A549 (cell line): ENCODE data around the gene DHX32.

Experiments used
- CBX8 ChIP-seq: fragments of 200-600 bp; sonication (generic); IDR thresholded peaks from 2 replicates; pipeline ENCODE4 v1.6.1; 2016
- CTCF ChIP-seq: fragments of >200 bp; sonication (Bioruptor Twin); formaldehyde crosslinking; IDR thresholded peaks from 3 replicates; pipeline ENCODE4 v1.5.1; 2016
- E2F6 ChIP-seq: IDR thresholded peaks from 2 replicates; pipeline ENCODE4 v1.6.1; 2012; ENCODE audit warnings: low read depth, borderline replicate concordance
- NFE2L2 ChIP-seq: fragments of 150-350 bp; conservative IDR thresholded peaks from 2 replicates; pipeline ENCODE4 v1.6.1; 2014; ENCODE audit warnings: low read length
- NR3C1 ChIP-seq: fragments of >200 bp; sonication (Bioruptor Twin); formaldehyde crosslinking; IDR thresholded peaks from 3 replicates; pipeline ENCODE4 v1.6.1; 2017
- POLR2A ChIP-seq: IDR thresholded peaks from 2 replicates; pipeline ENCODE4 v1.6.1; 2012; ENCODE audit warnings: mild to moderate bottlenecking, low read length
- RFX5 ChIP-seq: fragments of 450-650 bp; IDR thresholded peaks from 2 replicates; pipeline ENCODE4 v1.7.1; 2014; ENCODE audit warnings: antibody characterized with exemption, mild to moderate bottlenecking, moderate library complexity
- RNF2 ChIP-seq: fragments of 200-600 bp; sonication (generic); IDR thresholded peaks from 2 replicates; pipeline ENCODE4 v1.6.1; 2016; ENCODE audit warnings: low read depth, mild to moderate bottlenecking, antibody characterized with exemption, moderate library complexity, borderline replicate concordance

GRCh38 chr10:125857185-125857760, 23.8 kb downstream of the DHX32 start:
- TF ChIP-seq CTCF (no peak), E2F6 (no peak), NR3C1 (no peak), RFX5 (no peak), CBX8 (no peak), NFE2L2 (no peak), POLR2A (no peak), RNF2 (no peak)
